SK-N-SH (cell line): Measurements from ENCODE around the gene DDX17. TPM values are rescaled to one million over a fixed set of nuclear protein-coding genes. Genes with fewer than 3 reads are reported as not detected.

Experiments used
- CTCF ChIA-PET: fragments of 300-600, 350-600 bp; formaldehyde crosslinking; extraction: SDS; loops from one replicate; lab custom pipeline; 2021; lab: Yijun Ruan, JAX
- POLR2A ChIA-PET: fragments of 350-600 bp; sonication (Branson Sonifier 250); formaldehyde crosslinking; extraction: SDS; loops from one replicate; lab custom pipeline; 2020; ENCODE audit warnings: antibody characterized with exemption, inconsistent platforms; lab: Yijun Ruan, JAX
- DNase-seq: peaks from one replicate; pipeline ENCODE4 v3.0.0; 2012
- H2AFZ ChIP-seq: fragments of 200-600 bp; sonication (generic); 2 replicates; pipeline ENCODE4 v1.8.1; 2016; ENCODE audit warnings: antibody characterized with exemption, mild to moderate bottlenecking, low read depth
- H3F3A ChIP-seq: fragments of 200-600 bp; sonication (generic); replicated peaks from 2 replicates; pipeline ENCODE3; 2016; ENCODE audit warnings: antibody characterized with exemption, mild to moderate bottlenecking; ENCODE audit not compliant: insufficient read depth
- H3K27ac ChIP-seq, 2 experiments: fragments of 200-500 bp in 1 of 2; fragments of 200-600 bp in 1 of 2; sonication (Bioruptor generic) in 1 of 2; sonication (generic), shearing (Covaris generic) in 1 of 2; 2 replicates each; pipeline versions ENCODE4 v1.5.1 to v1.6.1; 2014 to 2016; ENCODE audit warnings: low read depth in 2 of 2, inconsistent platforms in 1 of 2, low read length in 1 of 2, mild to moderate bottlenecking in 1 of 2, mixed read lengths in 1 of 2
- H3K27me3 ChIP-seq: fragments of 200-600 bp; sonication (generic), shearing (Covaris generic); 2 replicates; pipeline ENCODE4 v1.6.1; 2016; ENCODE audit warnings: mixed run types; ENCODE audit not compliant: insufficient read depth
- H3K36me3 ChIP-seq, 2 experiments: fragments of 200-500 bp in 1 of 2; fragments of 200-600 bp in 1 of 2; sonication (Bioruptor generic) in 1 of 2; sonication (generic) in 1 of 2; replicated peaks in 1 of 2; 2 replicates each; pipeline versions ENCODE3 to v1.5.1; 2014 to 2016; ENCODE audit warnings: low read length in 1 of 2, mild to moderate bottlenecking in 1 of 2; ENCODE audit not compliant: insufficient read depth in 2 of 2, control insufficient read depth in 1 of 2
- H3K4me1 ChIP-seq, 2 experiments: fragments of 200-500 bp in 1 of 2; fragments of 200-600 bp in 1 of 2; sonication (Bioruptor generic) in 1 of 2; sonication (generic), shearing (Covaris generic) in 1 of 2; 2 replicates each; pipeline versions ENCODE4 v1.5.1 to v1.6.1; 2014 to 2016; ENCODE audit warnings: low read depth in 1 of 2, low read length in 1 of 2, mixed run types in 1 of 2; ENCODE audit not compliant: insufficient read depth in 2 of 2, control insufficient read depth in 1 of 2
- H3K4me2 ChIP-seq: fragments of 200-600 bp; sonication (generic), shearing (Covaris generic); 2 replicates; pipeline ENCODE4 v1.6.1; 2017; ENCODE audit warnings: mixed run types
- H3K4me3 ChIP-seq, 2 experiments: fragments of 200-500 bp in 1 of 2; fragments of 200-600 bp in 1 of 2; sonication (Bioruptor generic) in 1 of 2; sonication (generic), shearing (Covaris generic) in 1 of 2; 2 replicates each; pipeline versions ENCODE4 v1.5.1 to v1.8.1; 2014 to 2016; ENCODE audit warnings: low read depth in 2 of 2, inconsistent platforms in 1 of 2, low read length in 1 of 2, mild to moderate bottlenecking in 1 of 2, mixed read lengths in 1 of 2, moderate library complexity in 1 of 2
- H3K79me2 ChIP-seq: fragments of 200-600 bp; sonication (generic); 2 replicates; pipeline ENCODE4 v1.8.1; 2017; ENCODE audit warnings: mild to moderate bottlenecking; ENCODE audit not compliant: insufficient read depth
- H3K9ac ChIP-seq: fragments of 200-600 bp; sonication (generic); 2 replicates; pipeline ENCODE4 v1.6.1; 2017; ENCODE audit warnings: mixed run types
- H3K9me2 ChIP-seq: fragments of 200-600 bp; sonication (generic); 2 replicates; pipeline ENCODE4 v1.6.1; 2017; ENCODE audit warnings: mixed run types
- H3K9me3 ChIP-seq: fragments of 200-600 bp; sonication (generic); 2 replicates; pipeline ENCODE4 v1.6.1; 2017; ENCODE audit warnings: mixed run types, mild to moderate bottlenecking, moderate library complexity
- H4K20me1 ChIP-seq: fragments of 200-600 bp; sonication (generic); 2 replicates; pipeline ENCODE4 v1.6.1; 2017; ENCODE audit warnings: mild to moderate bottlenecking, mixed run types; ENCODE audit not compliant: insufficient read depth
- CHD2 ChIP-seq: fragments of 150-350 bp; IDR thresholded peaks from 2 replicates; pipeline ENCODE4 v1.6.1; 2018; ENCODE audit warnings: low read length; ENCODE audit not compliant: partially characterized antibody
- EP300 ChIP-seq, 2 experiments: IDR thresholded peaks; 2 replicates each; pipeline versions ENCODE4 v1.4.0 to v1.6.1; 2012; ENCODE audit warnings: borderline replicate concordance in 1 of 2, low read depth in 1 of 2, low read length in 1 of 2
- FOSL2 ChIP-seq: IDR thresholded peaks from 2 replicates; pipeline ENCODE4 v1.4.0; 2012; ENCODE audit warnings: low read depth, mild to moderate bottlenecking, moderate library complexity, borderline replicate concordance
- FOXM1 ChIP-seq: IDR thresholded peaks from 2 replicates; pipeline ENCODE4 v1.4.0; 2012; ENCODE audit warnings: low read depth, mild to moderate bottlenecking
- MEF2A ChIP-seq: IDR thresholded peaks from 2 replicates; pipeline ENCODE4 v1.4.0; 2012; ENCODE audit warnings: low read depth, borderline replicate concordance
- PBX3 ChIP-seq: IDR thresholded peaks from 2 replicates; pipeline ENCODE4; 2012
- RCOR1 ChIP-seq: fragments of 150-350 bp; IDR thresholded peaks from 2 replicates; pipeline ENCODE4 v1.6.1; 2017; ENCODE audit warnings: antibody characterized with exemption, low read length
- REST ChIP-seq: IDR thresholded peaks from 2 replicates; pipeline ENCODE4 v1.6.1; 2012; ENCODE audit warnings: mild to moderate bottlenecking, low read depth, low read length, moderate library complexity
- RFX5 ChIP-seq: IDR thresholded peaks from 2 replicates; pipeline ENCODE4 v1.6.1; 2012; ENCODE audit warnings: mild to moderate bottlenecking, improper control_type of control experiment, low read length
- USF2 ChIP-seq: fragments of 150-350 bp; IDR thresholded peaks from 2 replicates; pipeline ENCODE4 v1.6.1; 2017; ENCODE audit warnings: antibody characterized with exemption, low read length, low read depth, borderline replicate concordance
- WGBS: methylation state at CpG from one replicate; pipeline ENCODE4 v1.1.6; 2017; ENCODE audit warnings: low lambda C conversion rate; 5-methylcytosine and 5-hydroxymethylcytosine counted together
- polyA plus RNA-seq, 3 experiments: library from polyadenylated mRNA; depleted of rRNA; stranded (reverse); fragments of >200 nt; gene quantifications; 2 replicates each; pipeline ENCODE4 v1.2.3, GENCODE V29; 2012

Gene DDX17
- polyA plus RNA-seq, 1 of the 3 experiments (the other 2 are of a cell fraction): 111 TPM

GRCh38 chr22:38451864-38452263 is 54.2 kb downstream of the DDX17 start:
- Histone ChIP-seq H3K79me2 (no peaks in the 10 kb centered on the region), H3K27me3 (no peaks in the 10 kb centered on the region; the same call in 1 of the 2 replicates), H4K20me1 (no peaks in the 10 kb centered on the region), H3K4me3 (no peak overlapping the region), H3K9me2 (no peaks in the 10 kb centered on the region), H3K27ac (no peak overlapping the region), H3K4me1 (peaks cover 0 to 1% of the 10 kb centered on the region in 2 experiments; a peak in 1 of 4 replicates), H3K36me3 (no peaks in the 10 kb centered on the region), H3F3A (no peaks in the 10 kb centered on the region), H2AFZ (no peak overlapping the region), H3K9ac (no peak overlapping the region), H3K9me3 (no peaks in the 10 kb centered on the region), H3K4me2 (no peak overlapping the region)
- TF ChIP-seq RFX5: no peak
- TF ChIP-seq EP300 (IDR thresholded peaks at IDR 0.05; ENCODE audit: borderline replicate concordance in 1 of 2, low read depth in 1 of 2, low read length in 1 of 2): no peak
- no peak for TF ChIP-seq USF2
- POLR2A ChIA-PET: no interaction called here
- no peak for DNase-seq
- CTCF ChIA-PET: no interaction called here
- 80% methylated on average over 1 of the region's 4 CpGs for WGBS

- H3K27ac ChIP-seq: no peak overlapping the region
- H3K9me2 ChIP-seq: no peaks in the 10 kb centered on the region
- H3K9ac ChIP-seq: no peak overlapping the region
- ChIA-PET CTCF (no interaction called here), POLR2A (no interaction called here)
- H4K20me1 ChIP-seq: no peaks in the 10 kb centered on the region
- H2AFZ ChIP-seq: no peak overlapping the region
- H3K9me3 ChIP-seq: no peaks in the 10 kb centered on the region
- H3K79me2 ChIP-seq: no peaks in the 10 kb centered on the region
- H3F3A ChIP-seq: no peaks in the 10 kb centered on the region
- no peaks in the 10 kb centered on the region; a peak in 1 of 4 replicates for H3K4me1 ChIP-seq
- no peak overlapping the region for H3K4me3 ChIP-seq
- H3K36me3 ChIP-seq: no peaks in the 10 kb centered on the region
- no peak for TF ChIP-seq PBX3
- no peak for TF ChIP-seq MEF2A
- no peak for TF ChIP-seq RCOR1
- TF ChIP-seq RFX5: no peak
- TF ChIP-seq FOSL2: no peak
- no peak for TF ChIP-seq REST
- TF ChIP-seq FOXM1: no peak
- no peak for TF ChIP-seq CHD2
- no peak overlapping the region for H3K4me2 ChIP-seq
- DNase-seq: no peak
- WGBS: 92% methylated on average over 2 of the region's 2 CpGs
- no peaks in the 10 kb centered on the region; the same call in 1 of the 2 replicates for H3K27me3 ChIP-seq
Observed at GRCh38 chr22:38451404-38451803, 54.7 kb downstream of the DDX17 start.
